Nephron (organoid): Measurements from ENCODE around the gene VOPP1.

Experiments
- H3K27ac Mint-ChIP-seq, 3 experiments: 2 replicates each; pipeline ENCODE4 v1.8.0; 2020; ENCODE audit warnings: mixed read lengths in 3 of 3, mild to moderate bottlenecking in 2 of 3, moderate library complexity in 1 of 3
- H3K27me3 Mint-ChIP-seq: 2 replicates; pipeline ENCODE4 v1.8.0; 2021; ENCODE audit warnings: low read depth, mild to moderate bottlenecking, moderate library complexity, mixed read lengths
- H3K36me3 Mint-ChIP-seq: 2 replicates; pipeline ENCODE4 v1.8.0; 2020; ENCODE audit warnings: low read depth, mixed read lengths
- H3K4me1 Mint-ChIP-seq: 2 replicates; pipeline ENCODE4 v1.8.0; 2020; ENCODE audit warnings: mixed read lengths
- H3K4me3 Mint-ChIP-seq, 3 experiments: 2 replicates each; pipeline ENCODE4 v1.8.0; 2020; ENCODE audit warnings: mild to moderate bottlenecking in 3 of 3, mixed read lengths in 3 of 3, moderate library complexity in 2 of 3
- H3K9me3 Mint-ChIP-seq: 2 replicates; pipeline ENCODE4 v1.8.0; 2020; ENCODE audit warnings: mixed read lengths
- CTCF ChIP-seq, 3 experiments: fragments of 200-600 bp; sonication (generic); IDR thresholded peaks; one replicate each; pipeline ENCODE4 v1.5.0; 2021; ENCODE audit warnings: antibody characterized with exemption in 3 of 3; ENCODE audit not compliant: unreplicated experiment in 3 of 3

The VOPP1 gene

GRCh38 chr7:55595511-55595910 lies 23.2 kb upstream of the VOPP1 start:
- Mint-ChIP-seq H3K27me3 (peaks cover 15% of the 10 kb centered on the region), H3K36me3 (no peaks in the 10 kb centered on the region), H3K4me3 (no peak overlapping the region), H3K4me1 (no peaks in the 10 kb centered on the region), H3K27ac (no peak overlapping the region), H3K9me3 (no peaks in the 10 kb centered on the region)
- no peak for TF ChIP-seq CTCF (IDR thresholded peaks at IDR 0.05; ENCODE audit: unreplicated experiment in 3 of 3)

- H3K4me1 Mint-ChIP-seq: no peaks in the 10 kb centered on the region
These were observed 22.6 kb upstream of the VOPP1 start for GRCh38 chr7:55594870-55595269.

GRCh38 chr7:55594414-55594813 lies 22.1 kb upstream of the VOPP1 start:
- no peaks in the 10 kb centered on the region for H3K4me1 Mint-ChIP-seq
- H3K27me3 Mint-ChIP-seq: peaks cover 15% of the 10 kb centered on the region
- H3K36me3 Mint-ChIP-seq: no peaks in the 10 kb centered on the region
- no peak overlapping the region for H3K4me3 Mint-ChIP-seq
- no peaks in the 10 kb centered on the region for H3K9me3 Mint-ChIP-seq
- no peak for TF ChIP-seq CTCF (IDR thresholded peaks at IDR 0.05; ENCODE audit: unreplicated experiment in 3 of 3)
- H3K27ac Mint-ChIP-seq: no peak overlapping the region

More at GRCh38 chr7:55594870-55595269, 22.6 kb upstream of the VOPP1 start:
- H3K36me3 Mint-ChIP-seq: no peaks in the 10 kb centered on the region
- H3K27ac Mint-ChIP-seq: no peak overlapping the region
- TF ChIP-seq CTCF (IDR thresholded peaks at IDR 0.05; ENCODE audit: unreplicated experiment in 3 of 3): no peak
- peaks cover 15% of the 10 kb centered on the region for H3K27me3 Mint-ChIP-seq
- H3K9me3 Mint-ChIP-seq: no peaks in the 10 kb centered on the region
- no peak overlapping the region for H3K4me3 Mint-ChIP-seq

- Mint-ChIP-seq H3K27ac (no peak overlapping the region), H3K4me3 (no peak overlapping the region), H3K9me3 (no peaks in the 10 kb centered on the region), H3K36me3 (no peaks in the 10 kb centered on the region), H3K27me3 (peaks cover 15% of the 10 kb centered on the region), H3K4me1 (no peaks in the 10 kb centered on the region)
- peak; percentile 65 to 72 (median 69) for TF ChIP-seq CTCF (IDR thresholded peaks at IDR 0.05; ENCODE audit: unreplicated experiment in 3 of 3)
These were observed 21.4 kb upstream of the VOPP1 start for GRCh38 chr7:55593515-55594318.

- Mint-ChIP-seq H3K27ac (no peak overlapping the region), H3K27me3 (peaks cover 15% of the 10 kb centered on the region), H3K9me3 (no peaks in the 10 kb centered on the region), H3K4me1 (no peaks in the 10 kb centered on the region), H3K4me3 (no peak overlapping the region), H3K36me3 (no peaks in the 10 kb centered on the region)
- no peak for TF ChIP-seq CTCF (IDR thresholded peaks at IDR 0.05; ENCODE audit: unreplicated experiment in 3 of 3)
These were observed 20.8 kb upstream of the VOPP1 start for GRCh38 chr7:55593172-55593514.

- Mint-ChIP-seq H3K4me1 (no peaks in the 10 kb centered on the region), H3K9me3 (no peaks in the 10 kb centered on the region), H3K27me3 (peaks cover 20% of the 10 kb centered on the region), H3K4me3 (no peak overlapping the region), H3K27ac (no peak overlapping the region), H3K36me3 (no peaks in the 10 kb centered on the region)
- no peak for TF ChIP-seq CTCF (IDR thresholded peaks at IDR 0.05; ENCODE audit: unreplicated experiment in 3 of 3)
These were observed 20.2 kb upstream of the VOPP1 start for GRCh38 chr7:55592492-55592891.
